SU-DHL-6 (cell line): ENCODE results near the gene LAMTOR4.

Source experiments
- CTCF ChIP-seq: fragments of 200-600 bp; sonication (generic); IDR thresholded peaks from one replicate; pipeline ENCODE4 v1.5.1; 2017; ENCODE audit warnings: antibody characterized with exemption, mild to moderate bottlenecking, low read length, moderate library complexity; ENCODE audit not compliant: insufficient read depth, poor library complexity, severe bottlenecking
- EZH2phosphoT487 ChIP-seq: fragments of 200-600 bp; sonication (generic), shearing (Covaris generic); conservative IDR thresholded peaks from 2 replicates; pipeline ENCODE4 v1.6.1; 2018; ENCODE audit warnings: mild to moderate bottlenecking, antibody characterized with exemption, low read length, moderate library complexity, mixed read lengths

GRCh38 chr7:100185726-100186125 lies 37.0 kb downstream of the LAMTOR4 start:
- TF ChIP-seq EZH2phosphoT487, result no peak
- TF ChIP-seq CTCF, result no peak
